GM18951 (cell line): ENCODE data around the gene NOX5.

ENCODE experiments used
- POLR2A ChIP-seq: IDR thresholded peaks from 4 replicates; pipeline ENCODE4 v1.6.1; 2011; ENCODE audit warnings: mild to moderate bottlenecking; ENCODE audit not compliant: insufficient read length, insufficient read depth; ENCODE audit errors: extremely low read depth
- in situ Hi-C: fragments of 300-500 bp; cut with MboI; formaldehyde crosslinking; loops from one replicate; pipeline ENCODE4 v1.12.0; 2022; ENCODE audit warnings: low sequenced_read_pairs, mixed read lengths, inconsistent platforms; ENCODE audit not compliant: unreplicated experiment

NOX5 gene

DNA sequence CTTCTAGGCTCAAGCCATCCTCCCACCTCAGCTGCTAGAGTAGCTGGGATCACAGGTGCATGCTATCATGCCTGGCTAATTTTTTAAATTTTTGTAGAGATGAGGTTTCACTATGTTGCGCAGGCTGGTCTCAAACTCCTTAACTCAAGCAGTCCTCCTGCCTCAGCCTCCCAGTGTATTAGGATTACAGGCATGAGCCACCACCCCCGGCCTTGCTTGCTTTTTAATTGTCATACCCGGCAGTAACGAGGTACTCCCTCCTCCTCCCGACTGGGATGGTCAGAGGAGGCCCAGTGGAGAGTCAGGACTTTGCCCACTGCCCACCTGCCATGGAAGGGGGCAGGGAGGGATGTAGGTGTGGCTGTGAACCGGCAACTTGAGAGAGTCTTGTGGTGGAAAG is 4.5 kb downstream of the NOX5 start:
- in situ Hi-C loops: no loop called here

DNA sequence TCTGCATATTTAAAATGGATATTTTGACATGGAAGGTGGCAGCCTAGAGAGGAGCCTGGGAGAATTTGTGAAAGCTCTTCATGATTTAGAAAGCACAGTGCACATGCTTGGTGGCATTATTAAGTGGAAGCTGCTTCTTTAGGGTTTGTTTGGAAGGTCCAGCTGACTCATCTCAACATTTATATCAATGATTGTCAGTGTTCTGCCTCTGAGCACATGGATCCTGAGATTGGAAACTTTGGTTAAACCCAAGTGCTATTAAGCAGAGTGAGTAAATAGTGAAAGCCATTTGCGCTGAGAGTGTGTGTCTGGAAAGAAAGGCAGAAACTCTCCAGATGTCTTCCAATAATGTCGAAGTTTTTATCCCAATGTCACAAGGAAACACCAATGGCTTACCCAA is 7.4 kb downstream of the NOX5 start:
- in situ Hi-C loops: no loop called here
- TF ChIP-seq POLR2A: no peak

More for the DNA sequence above, 4.5 kb downstream of the NOX5 start:
- TF ChIP-seq POLR2A: no peak

DNA sequence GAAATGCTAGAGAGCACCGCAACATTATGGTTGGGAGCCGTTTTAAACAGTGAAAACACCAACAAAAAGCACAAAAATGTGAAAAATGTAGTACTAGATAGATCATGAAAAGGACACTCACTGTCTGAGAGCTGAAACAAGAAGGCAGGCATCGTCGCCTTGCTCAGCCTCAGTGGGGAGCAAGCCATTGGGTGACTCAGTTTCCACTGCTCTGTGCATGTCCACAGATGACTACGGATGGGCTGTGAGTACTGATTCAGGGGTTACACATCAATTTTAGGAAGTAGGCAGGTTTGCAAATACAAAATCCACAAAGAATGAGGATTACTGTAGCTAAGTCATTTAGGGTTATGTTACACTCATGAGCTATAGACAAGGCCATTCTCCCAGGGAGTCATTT is 10.8 kb downstream of the NOX5 start:
- in situ Hi-C loops: no loop called here
- TF ChIP-seq POLR2A: no peak

DNA sequence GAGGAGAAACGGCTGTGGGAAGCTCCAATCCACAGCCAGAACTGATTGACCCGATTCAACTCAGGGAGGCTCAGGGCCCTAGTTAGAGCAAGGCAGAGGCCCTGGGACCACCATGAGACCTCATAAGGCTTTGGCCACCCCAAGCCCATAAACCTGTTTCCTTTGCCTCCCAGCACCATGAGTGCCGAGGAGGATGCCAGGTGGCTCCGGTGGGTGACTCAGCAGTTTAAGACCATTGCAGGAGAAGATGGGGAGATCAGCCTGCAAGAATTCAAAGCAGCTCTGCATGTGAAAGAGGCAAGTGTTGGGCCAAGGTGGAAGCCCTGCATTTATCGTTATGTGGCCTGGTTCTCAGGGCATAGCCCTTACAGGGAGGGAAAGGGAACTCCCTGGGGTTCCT is 11.9 kb downstream of the NOX5 start:
- TF ChIP-seq POLR2A: no peak
- in situ Hi-C loops: no loop called here

DNA sequence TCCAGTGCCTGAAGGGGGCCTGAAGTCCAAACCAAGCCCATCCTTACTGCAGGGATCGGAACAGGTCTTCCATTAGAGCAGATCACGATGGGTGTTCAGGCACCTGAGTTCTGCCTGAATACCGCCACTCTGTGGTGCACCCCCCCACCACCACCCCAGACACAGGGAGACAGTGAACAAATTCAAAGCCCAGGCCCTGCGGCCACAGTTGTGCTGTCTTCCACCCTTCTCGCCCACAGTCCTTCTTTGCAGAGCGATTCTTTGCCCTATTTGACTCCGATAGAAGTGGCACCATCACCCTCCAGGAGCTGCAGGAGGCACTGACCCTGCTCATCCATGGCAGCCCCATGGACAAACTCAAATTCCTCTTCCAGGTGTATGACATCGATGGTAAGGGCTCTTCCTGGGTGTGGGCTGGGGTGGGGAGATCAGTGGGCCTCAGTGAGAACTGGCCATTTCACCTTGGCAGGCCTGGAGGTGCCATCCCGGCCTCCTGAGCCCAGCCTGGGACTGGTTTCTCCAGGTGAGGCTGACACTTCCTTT is 13.6 kb downstream of the NOX5 start:
- in situ Hi-C loops: no loop called here
- no peak for TF ChIP-seq POLR2A

DNA sequence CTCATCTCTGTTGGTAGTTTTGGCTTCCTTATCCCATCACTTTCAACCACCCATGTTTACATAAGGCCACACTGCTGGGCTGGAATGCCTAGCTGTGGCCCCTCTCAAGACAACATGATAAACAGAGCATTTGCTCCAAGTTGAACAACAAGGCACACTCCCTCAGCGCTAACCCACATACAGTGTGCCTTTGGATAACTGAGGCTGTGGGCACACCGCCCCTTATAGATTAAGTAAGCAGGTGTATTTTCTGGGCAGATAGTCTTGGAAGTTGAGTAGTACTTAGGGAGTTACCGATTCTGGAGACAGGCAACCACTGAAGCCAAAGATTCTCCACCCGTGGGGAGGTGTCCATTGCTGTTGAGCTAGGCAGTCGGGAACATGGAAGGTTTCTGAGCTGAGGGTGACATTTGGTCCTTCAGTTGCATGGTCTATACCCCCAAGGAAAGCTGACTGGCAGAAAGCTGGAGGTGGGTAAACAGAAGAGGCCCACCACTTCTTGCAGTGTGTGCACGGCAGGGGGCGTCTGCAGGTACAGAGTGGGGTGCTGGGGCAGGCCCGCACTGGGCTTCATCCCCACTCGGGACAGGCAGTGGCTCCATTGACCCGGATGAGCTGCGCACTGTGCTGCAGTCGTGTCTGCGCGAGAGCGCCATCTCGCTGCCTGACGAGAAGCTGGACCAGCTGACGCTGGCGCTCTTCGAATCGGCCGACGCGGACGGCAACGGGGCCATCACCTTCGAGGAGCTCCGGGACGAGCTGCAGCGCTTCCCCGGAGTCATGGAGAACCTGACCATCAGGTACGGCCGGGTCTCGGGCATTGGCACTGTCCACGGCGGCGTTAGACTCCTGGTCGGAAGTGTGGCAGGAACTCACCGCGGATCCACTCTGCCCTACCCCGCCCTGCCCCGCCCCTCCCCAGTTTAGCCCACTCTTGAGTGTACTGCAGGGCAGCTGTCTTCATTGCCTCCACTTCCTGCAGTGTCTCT is 16.8 kb downstream of the NOX5 start:
- no peak for TF ChIP-seq POLR2A
- in situ Hi-C loops: no loop called here

DNA sequence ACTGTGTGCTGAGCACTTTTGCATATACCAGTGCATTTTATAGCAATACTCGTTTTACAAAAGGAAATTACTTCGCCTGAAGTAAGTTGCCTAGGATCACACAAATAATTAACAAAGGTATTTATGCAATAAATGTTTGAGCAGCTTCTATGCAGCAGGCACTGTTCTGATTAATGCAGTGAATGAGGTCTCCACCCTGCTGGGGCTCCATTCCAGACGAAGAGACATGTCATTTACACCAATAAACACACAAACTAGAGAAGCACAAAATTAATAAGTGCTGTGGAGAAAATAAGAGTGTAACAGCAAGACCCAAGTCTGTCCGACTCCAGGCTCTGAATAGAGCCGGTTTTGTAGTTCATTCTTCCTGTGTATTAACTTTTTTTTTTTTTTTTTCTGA is 17.5 kb downstream of the NOX5 start:
- in situ Hi-C loops: no loop called here
- no peak for TF ChIP-seq POLR2A

DNA sequence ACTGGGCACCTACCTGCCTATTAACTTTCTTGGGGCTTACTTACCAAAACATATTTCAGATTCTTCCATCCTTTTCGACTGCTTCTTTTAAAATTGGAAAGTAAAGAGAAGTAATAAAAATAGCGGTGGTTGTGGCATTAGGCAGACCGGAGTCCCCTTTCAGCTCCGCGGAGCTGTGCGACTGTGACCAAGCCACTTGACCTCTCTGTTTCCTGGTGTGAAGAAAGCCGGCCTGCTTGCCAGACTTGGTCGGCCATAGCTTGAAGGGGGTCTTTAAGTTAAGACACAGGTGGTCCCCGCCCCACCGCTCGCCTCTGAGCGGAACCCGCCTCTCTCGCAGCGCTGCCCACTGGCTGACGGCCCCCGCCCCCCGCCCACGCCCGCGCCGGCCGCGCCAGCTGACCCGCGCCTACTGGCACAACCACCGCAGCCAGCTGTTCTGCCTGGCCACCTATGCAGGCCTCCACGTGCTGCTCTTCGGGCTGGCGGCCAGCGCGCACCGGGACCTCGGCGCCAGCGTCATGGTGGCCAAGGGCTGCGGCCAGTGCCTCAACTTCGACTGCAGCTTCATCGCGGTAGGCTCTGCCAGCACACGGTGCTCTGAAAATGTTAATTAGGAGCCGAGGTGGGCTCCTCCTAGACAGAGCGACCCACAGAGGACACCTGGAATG is 18.3 kb downstream of the NOX5 start:
- in situ Hi-C loops: no loop called here
- no peak for TF ChIP-seq POLR2A

DNA sequence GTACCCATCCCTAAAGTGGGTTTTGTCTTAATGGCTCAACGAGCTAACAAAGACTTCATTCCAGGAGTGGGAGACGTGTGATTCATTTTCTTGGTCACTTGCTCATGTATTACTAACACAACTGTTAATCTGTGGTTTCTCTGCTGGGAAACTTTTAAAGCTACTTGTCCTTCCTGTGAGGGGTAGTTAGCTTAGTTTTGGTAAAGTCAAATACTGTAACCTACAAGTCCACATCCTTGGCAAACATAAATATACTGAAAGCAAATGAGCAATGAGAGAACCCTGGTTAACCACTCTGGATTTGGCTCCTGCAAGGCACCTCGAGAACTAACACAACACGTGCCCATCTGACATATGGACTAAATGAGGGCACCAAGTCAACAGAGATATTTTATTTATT is 19.9 kb downstream of the NOX5 start:
- in situ Hi-C loops: no loop called here
- TF ChIP-seq POLR2A: no peak

DNA sequence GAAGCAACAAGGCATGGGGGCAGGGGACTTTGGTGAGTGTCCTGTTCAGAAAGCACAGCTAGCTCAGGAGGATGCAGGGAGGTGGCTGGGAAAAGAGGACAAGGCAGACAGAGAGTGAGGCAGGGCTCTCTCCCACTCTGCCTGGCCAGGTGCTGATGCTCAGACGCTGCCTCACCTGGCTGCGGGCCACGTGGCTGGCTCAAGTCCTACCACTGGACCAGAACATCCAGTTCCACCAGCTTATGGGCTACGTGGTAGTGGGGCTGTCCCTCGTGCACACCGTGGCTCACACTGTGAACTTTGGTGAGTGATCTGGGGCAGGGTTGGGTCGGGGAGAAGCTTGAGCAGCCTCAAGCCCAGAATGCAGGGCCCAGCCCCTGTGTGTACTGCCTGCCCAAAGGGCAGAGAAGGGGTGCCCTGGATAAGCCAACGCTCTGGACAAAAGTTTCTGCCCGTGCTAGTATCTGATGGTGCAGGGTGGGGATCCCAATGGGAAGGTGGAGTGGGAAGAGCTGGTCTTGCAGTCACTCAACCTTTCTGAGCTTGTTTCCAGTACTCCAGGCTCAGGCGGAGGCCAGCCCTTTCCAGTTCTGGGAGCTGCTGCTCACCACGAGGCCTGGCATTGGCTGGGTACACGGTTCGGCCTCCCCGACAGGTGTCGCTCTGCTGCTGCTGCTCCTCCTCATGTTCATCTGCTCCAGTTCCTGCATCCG is 20.9 kb downstream of the NOX5 start:
- in situ Hi-C loops: no loop called here
- no peak for TF ChIP-seq POLR2A

DNA sequence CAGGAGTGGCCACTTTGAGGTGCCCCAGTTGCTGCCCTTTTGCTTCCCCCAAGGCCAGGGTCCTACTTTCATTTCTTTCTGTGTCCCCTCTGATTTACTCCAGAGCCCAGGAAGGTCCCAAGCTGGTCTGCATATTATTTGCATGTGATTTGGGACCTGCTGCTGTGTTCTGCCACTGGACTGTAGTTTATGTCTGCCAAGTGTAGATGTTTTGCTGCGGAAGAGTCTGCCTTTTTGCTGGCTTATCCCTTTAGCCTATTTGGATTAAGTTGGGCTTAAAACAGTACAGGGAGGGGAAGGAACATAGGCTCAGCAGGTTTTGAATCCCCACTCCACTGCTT is 21.4 kb downstream of the NOX5 start:
- TF ChIP-seq POLR2A: no peak
- in situ Hi-C loops: no loop called here

DNA sequence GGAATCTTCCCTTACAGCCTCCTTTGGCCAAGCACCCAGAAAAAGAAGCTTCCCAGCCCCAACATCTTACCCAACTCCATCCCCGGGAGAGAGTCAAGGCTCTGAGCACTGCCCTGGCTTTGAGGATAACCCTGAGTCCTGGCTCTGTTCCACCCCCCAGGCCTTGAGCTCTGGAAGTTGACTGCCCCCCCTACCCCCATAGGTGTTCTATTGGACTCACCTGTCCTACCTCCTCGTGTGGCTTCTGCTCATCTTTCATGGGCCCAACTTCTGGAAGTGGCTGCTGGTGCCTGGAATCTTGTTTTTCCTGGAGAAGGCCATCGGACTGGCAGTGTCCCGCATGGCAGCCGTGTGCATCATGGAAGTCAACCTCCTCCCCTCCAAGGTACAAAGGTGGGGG is 22.3 kb downstream of the NOX5 start:
- in situ Hi-C loops: no loop called here
- TF ChIP-seq POLR2A: no peak

DNA sequence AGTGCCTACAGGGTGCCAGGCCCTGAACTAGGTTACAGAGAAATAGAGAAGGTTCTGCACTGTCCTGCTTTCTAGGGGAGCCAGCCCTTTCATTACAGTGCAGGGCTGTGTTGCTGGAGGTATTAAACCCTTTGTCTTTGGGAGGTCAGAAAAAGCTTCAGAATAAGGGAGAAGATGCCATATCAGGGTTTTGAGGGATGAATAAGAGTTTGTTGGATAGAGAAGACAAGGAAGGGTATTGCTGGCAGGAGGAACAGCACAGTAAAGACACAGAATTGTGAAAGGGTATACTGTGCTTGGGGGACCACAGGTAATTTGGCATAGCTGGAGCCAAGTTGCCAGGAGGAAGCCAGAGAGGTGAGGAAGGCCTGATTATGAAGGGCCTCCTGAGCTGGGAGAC is 23.0 kb downstream of the NOX5 start:
- TF ChIP-seq POLR2A: no peak
- in situ Hi-C loops: no loop called here
